Liver (tissue), 2 donors: ENCODE measurements around the gene SFPQ.

ENCODE experiments used
- CTCF ChIP-seq: fragments of 150-350 bp; IDR thresholded peaks from 2 replicates; pipeline ENCODE4 v1.5.1; 2017; ENCODE audit warnings: improper control_type of control experiment, low read depth, low read length; ENCODE audit not compliant: missing input control
- YY1 ChIP-seq: IDR thresholded peaks from 2 replicates; pipeline ENCODE4 v1.6.1; 2016; ENCODE audit warnings: antibody characterized with exemption, mild to moderate bottlenecking
- TF ChIP-seq, protein P1 (sequence below): IDR thresholded peaks from 2 replicates; pipeline ENCODE4 v1.6.1; 2016; ENCODE audit warnings: antibody characterized with exemption
- donor health status: healthy.

DNA sequence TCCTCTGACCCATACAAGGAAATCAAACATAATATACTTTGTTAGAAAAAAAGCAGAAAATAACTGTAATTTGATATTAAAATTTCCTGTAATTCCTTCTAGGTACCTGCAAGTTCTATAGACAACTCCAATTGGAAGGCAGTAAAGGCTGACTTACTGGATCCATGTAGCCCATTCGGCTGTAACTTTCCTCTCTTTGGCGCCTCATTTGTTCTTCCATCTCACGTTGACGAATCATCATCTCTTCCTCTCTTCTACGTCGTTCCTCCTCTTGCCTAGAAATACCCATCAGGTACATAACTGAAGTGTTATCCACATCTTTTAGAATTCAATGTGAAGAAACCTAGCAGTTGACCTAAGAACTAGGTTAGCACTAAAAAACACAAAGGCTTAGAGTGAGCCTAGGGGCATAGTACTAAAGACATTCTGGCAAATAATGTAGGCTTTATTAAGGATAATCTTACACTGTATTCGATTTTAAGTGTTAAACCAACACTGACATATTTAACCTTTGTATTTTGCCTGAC is 5.1 kb downstream of the SFPQ start:
- TF ChIP-seq CTCF (no peak), YY1 (no peak)
- TF ChIP-seq, protein P1, sequence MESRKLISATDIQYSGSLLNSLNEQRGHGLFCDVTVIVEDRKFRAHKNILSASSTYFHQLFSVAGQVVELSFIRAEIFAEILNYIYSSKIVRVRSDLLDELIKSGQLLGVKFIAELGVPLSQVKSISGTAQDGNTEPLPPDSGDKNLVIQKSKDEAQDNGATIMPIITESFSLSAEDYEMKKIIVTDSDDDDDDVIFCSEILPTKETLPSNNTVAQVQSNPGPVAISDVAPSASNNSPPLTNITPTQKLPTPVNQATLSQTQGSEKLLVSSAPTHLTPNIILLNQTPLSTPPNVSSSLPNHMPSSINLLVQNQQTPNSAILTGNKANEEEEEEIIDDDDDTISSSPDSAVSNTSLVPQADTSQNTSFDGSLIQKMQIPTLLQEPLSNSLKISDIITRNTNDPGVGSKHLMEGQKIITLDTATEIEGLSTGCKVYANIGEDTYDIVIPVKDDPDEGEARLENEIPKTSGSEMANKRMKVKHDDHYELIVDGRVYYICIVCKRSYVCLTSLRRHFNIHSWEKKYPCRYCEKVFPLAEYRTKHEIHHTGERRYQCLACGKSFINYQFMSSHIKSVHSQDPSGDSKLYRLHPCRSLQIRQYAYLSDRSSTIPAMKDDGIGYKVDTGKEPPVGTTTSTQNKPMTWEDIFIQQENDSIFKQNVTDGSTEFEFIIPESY = no peak
